OCI-LY3 (cell line): ENCODE results near the gene METTL5.

Experiments used
- EZH2phosphoT487 ChIP-seq: fragments of 200-600 bp; shearing (Covaris generic); IDR thresholded peaks from 2 replicates; pipeline ENCODE4 v1.6.1; 2018; ENCODE audit warnings: antibody characterized with exemption, mixed run types, low read depth
- TF ChIP-seq, protein P1 (sequence below): fragments of 200-600, 300-600 bp; sonication (generic); IDR thresholded peaks from 2 replicates; pipeline ENCODE4 v1.5.1; 2014; ENCODE audit warnings: antibody characterized with exemption, low read length, low read depth

DNA sequence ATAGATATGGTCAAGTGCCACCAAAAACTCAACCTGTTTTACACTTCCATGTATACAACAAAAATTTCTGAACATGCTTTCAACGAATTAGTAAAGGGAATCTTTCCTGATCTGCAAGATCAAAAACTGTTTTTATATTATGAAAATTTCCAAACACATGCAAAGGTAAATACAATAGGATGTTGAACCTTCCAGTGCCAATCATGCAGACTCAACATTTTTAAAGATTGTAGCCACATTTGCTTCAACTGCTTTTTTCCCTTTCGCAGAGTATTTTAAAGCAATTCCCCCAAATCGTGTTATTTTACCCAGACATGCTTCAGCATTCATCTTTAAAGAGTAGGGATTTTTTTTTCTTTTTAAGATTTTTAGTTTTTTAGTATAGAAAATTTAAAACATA, 42.9 kb upstream of the METTL5 start:
- TF ChIP-seq, protein P1, sequence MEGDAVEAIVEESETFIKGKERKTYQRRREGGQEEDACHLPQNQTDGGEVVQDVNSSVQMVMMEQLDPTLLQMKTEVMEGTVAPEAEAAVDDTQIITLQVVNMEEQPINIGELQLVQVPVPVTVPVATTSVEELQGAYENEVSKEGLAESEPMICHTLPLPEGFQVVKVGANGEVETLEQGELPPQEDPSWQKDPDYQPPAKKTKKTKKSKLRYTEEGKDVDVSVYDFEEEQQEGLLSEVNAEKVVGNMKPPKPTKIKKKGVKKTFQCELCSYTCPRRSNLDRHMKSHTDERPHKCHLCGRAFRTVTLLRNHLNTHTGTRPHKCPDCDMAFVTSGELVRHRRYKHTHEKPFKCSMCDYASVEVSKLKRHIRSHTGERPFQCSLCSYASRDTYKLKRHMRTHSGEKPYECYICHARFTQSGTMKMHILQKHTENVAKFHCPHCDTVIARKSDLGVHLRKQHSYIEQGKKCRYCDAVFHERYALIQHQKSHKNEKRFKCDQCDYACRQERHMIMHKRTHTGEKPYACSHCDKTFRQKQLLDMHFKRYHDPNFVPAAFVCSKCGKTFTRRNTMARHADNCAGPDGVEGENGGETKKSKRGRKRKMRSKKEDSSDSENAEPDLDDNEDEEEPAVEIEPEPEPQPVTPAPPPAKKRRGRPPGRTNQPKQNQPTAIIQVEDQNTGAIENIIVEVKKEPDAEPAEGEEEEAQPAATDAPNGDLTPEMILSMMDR = no peak
- TF ChIP-seq EZH2phosphoT487 = no peak
